Endothelial cell of umbilical vein (primary cell): ENCODE results near the gene PPM1N.

Experiments used
- CTCF ChIP-seq, 2 donors: IDR thresholded peaks; 1 replicate in 1 of 2; 2 replicates in 1 of 2; pipeline ENCODE4 v1.5.1; 2011; ENCODE audit warnings: low read length in 2 of 2, mild to moderate bottlenecking in 2 of 2, moderate library complexity in 2 of 2, control low read depth in 1 of 2, inconsistent platforms in 1 of 2, low read depth in 1 of 2; ENCODE audit not compliant: insufficient read depth in 1 of 2; ENCODE audit errors: extremely low read depth in 1 of 2
- EZH2 ChIP-seq: IDR thresholded peaks from 2 replicates; pipeline ENCODE4 v1.6.1; 2012; ENCODE audit warnings: borderline replicate concordance, low read depth, mild to moderate bottlenecking, moderate library complexity, low read length, inconsistent platforms; ENCODE audit not compliant: severe bottlenecking
- MAX ChIP-seq: IDR thresholded peaks from 2 replicates; pipeline ENCODE4 v1.6.1; 2011; ENCODE audit not compliant: insufficient read depth, insufficient read length
- MYC ChIP-seq: IDR thresholded peaks from one replicate; pipeline ENCODE4 v1.6.1; 2011; ENCODE audit warnings: mild to moderate bottlenecking, low read depth, low read length
- POLR2A ChIP-seq: IDR thresholded peaks from 2 replicates; pipeline ENCODE4 v1.6.1; 2012; ENCODE audit warnings: low read depth, mild to moderate bottlenecking, control low read depth, low read length
- POLR2AphosphoS5 ChIP-seq: IDR thresholded peaks from 2 replicates; pipeline ENCODE4 v1.6.1; 2012; ENCODE audit warnings: low read depth, mild to moderate bottlenecking, control low read depth, low read length, moderate library complexity; ENCODE audit not compliant: insufficient read depth

- TF ChIP-seq MAX: no peak
- TF ChIP-seq POLR2AphosphoS5: no peak
- TF ChIP-seq CTCF (IDR thresholded peaks at IDR 0.05; ENCODE audit: extremely low read depth in 1 of 2, insufficient read depth in 1 of 2, low read depth in 1 of 2, low read length in 2 of 2): no peak
- no peak for TF ChIP-seq MYC
- no peak for TF ChIP-seq POLR2A
- TF ChIP-seq EZH2: no peak
These were observed 47.0 kb upstream of the PPM1N start for GRCh38 chr19:45451131-45451849.
